Sigmoid colon (tissue), 7 donors: ENCODE measurements around the gene ADAM19. TPM values are rescaled to one million over a fixed set of nuclear protein-coding genes. Genes with fewer than 3 reads are reported as not detected.
"Not testable (repeated sequence)": the region's sequence is repeated elsewhere in the genome, so short reads cannot be mapped to it uniquely, and the experiment has no call there.

Experiments used
- DNase-seq: peaks from one replicate; pipeline ENCODE4 v3.0.0-alpha.2; 2019
- H3K27ac ChIP-seq, 4 donors: fragments of 200-600 bp; sonication (generic); one replicate each; pipeline ENCODE4 v1.5.1; 2016 to 2019; ENCODE audit warnings: mild to moderate bottlenecking in 1 of 4
- H3K27me3 ChIP-seq, 3 donors: fragments of 200-600 bp; sonication (generic); one replicate each; pipeline ENCODE4 v1.5.1; 2019; ENCODE audit warnings: mild to moderate bottlenecking in 1 of 3
- H3K36me3 ChIP-seq, 4 donors: fragments of 200-600 bp; sonication (generic); one replicate each; pipeline ENCODE4 v1.5.1; 2016 to 2019
- H3K4me1 ChIP-seq, 4 donors: fragments of 200-600 bp; sonication (generic); one replicate each; pipeline ENCODE4 v1.5.1; 2017 to 2019
- H3K4me3 ChIP-seq, 4 donors: fragments of 200-600 bp; sonication (generic); one replicate each; pipeline ENCODE4 v1.5.1; 2017 to 2019; ENCODE audit warnings: mild to moderate bottlenecking in 2 of 4, moderate library complexity in 1 of 4
- H3K9me3 ChIP-seq, 4 donors: fragments of 200-600 bp in 3 of 4; sonication (generic) in 3 of 4; one replicate each; pipeline versions ENCODE4 v1.5.1 to v1.6.1; 2013 to 2019
- CTCF ChIP-seq, 4 experiments: fragments of 450-650 bp in 3 of 4; fragments of 200-600 bp in 1 of 4; IDR thresholded peaks; one replicate each; pipeline ENCODE4 v1.5.1; 2016 to 2019; ENCODE audit warnings: antibody characterized with exemption in 4 of 4, mild to moderate bottlenecking in 3 of 4, moderate library complexity in 2 of 4
- EP300 ChIP-seq, 4 donors: sonication (generic); formaldehyde crosslinking; IDR thresholded peaks; one replicate each; pipeline ENCODE4 v1.6.1; 2017; ENCODE audit warnings: antibody characterized with exemption in 4 of 4
- POLR2A ChIP-seq, 2 donors: fragments of 450-650 bp; IDR thresholded peaks; one replicate each; pipeline ENCODE4 v1.6.1; 2016; ENCODE audit warnings: antibody characterized with exemption in 2 of 2, mild to moderate bottlenecking in 2 of 2, moderate library complexity in 2 of 2
- POLR2AphosphoS5 ChIP-seq, 4 donors: sonication (generic); formaldehyde crosslinking; IDR thresholded peaks; one replicate each; pipeline ENCODE4 v1.6.1; 2017; ENCODE audit warnings: antibody characterized with exemption in 4 of 4
- WGBS, 2 donors: extraction: QIAGEN DNeasy Blood & Tissue Kit; methylation state at CpG; one replicate each; pipeline ENCODE4 v1.1.7; 2013; 5-methylcytosine and 5-hydroxymethylcytosine counted together
- intact Hi-C: fragments of 100-400 bp; cut with DNase I; formaldehyde crosslinking; loops from one replicate; pipeline ENCODE4 v1.15.1; 2023
- polyA plus RNA-seq, 3 donors: library from polyadenylated mRNA; stranded (reverse); fragments of 200-250 nt; gene quantifications; one replicate each; pipeline ENCODE4 v1.2.3, GENCODE V29; 2013
- total RNA-seq, 4 donors: library from RNA; depleted of rRNA; stranded (reverse); fragments of >200 nt; gene quantifications; one replicate each; pipeline ENCODE4 v1.1.0, GENCODE V29; 2016
- donor health status: healthy with polysubstance abuse.
- donor health status: Bipolar disorder and iron deficiency.
- donor health status: healthy.

ADAM19 gene
- total and polyA plus RNA-seq, 7 donors: 1.2 to 53.2 (median 18.8) TPM

- DNase-seq: no peak
- H3K36me3 ChIP-seq: no peaks in the 10 kb centered on the region
- H3K27me3 ChIP-seq: no peaks in the 10 kb centered on the region
- TF ChIP-seq EP300 (IDR thresholded peaks at IDR 0.05) (no peak), POLR2AphosphoS5 (IDR thresholded peaks at IDR 0.05) (no peak), POLR2A (IDR thresholded peaks at IDR 0.05) (no peak), CTCF (IDR thresholded peaks at IDR 0.05) (no peak)
- H3K27ac ChIP-seq: no peak overlapping the region
- intact Hi-C loops: no loop called here
- no peak overlapping the region for H3K4me3 ChIP-seq
- H3K9me3 ChIP-seq: no peaks in the 10 kb centered on the region
- 88 to 94% methylated on average over 5 of the region's 5 CpGs for WGBS, 2 donors
- H3K4me1 ChIP-seq: peaks cover 0 to 46% (median 17%) of the 10 kb centered on the region in 4 donors
Observed at GRCh38 chr5:157445745-157446411, 129.7 kb downstream of the ADAM19 start.

- Histone ChIP-seq H3K4me1 (peaks cover 0 to 33% (median 8%) of the 10 kb centered on the region in 4 donors), H3K27me3 (no peaks in the 10 kb centered on the region), H3K36me3 (no peaks in the 10 kb centered on the region), H3K4me3 (no peak overlapping the region), H3K9me3 (no peaks in the 10 kb centered on the region), H3K27ac (no peak overlapping the region)
- intact Hi-C loops: no loop called here
- DNase-seq: no peak
- 46 to 69% methylated on average over 4 of the region's 4 CpGs for WGBS, 2 donors
- no peak for TF ChIP-seq EP300 (IDR thresholded peaks at IDR 0.05)
Observed at GRCh38 chr5:157444224-157444623, 131.4 kb downstream of the ADAM19 start.

- Histone ChIP-seq H3K27me3 (no peaks in the 10 kb centered on the region), H3K4me3 (no peak overlapping the region), H3K9me3 (no peaks in the 10 kb centered on the region), H3K4me1 (peaks cover 0 to 22% (median 1%) of the 10 kb centered on the region in 4 donors), H3K36me3 (no peaks in the 10 kb centered on the region), H3K27ac (no peak overlapping the region)
- TF ChIP-seq POLR2A (IDR thresholded peaks at IDR 0.05): no peak
- no peak for TF ChIP-seq CTCF (IDR thresholded peaks at IDR 0.05)
- TF ChIP-seq POLR2AphosphoS5 (IDR thresholded peaks at IDR 0.05): no peak
- no peak for TF ChIP-seq EP300 (IDR thresholded peaks at IDR 0.05)
- intact Hi-C loops: no loop called here
- 83 to 85% methylated on average over 7 of the region's 7 CpGs for WGBS, 2 donors
- no peak for DNase-seq
Observed at GRCh38 chr5:157443041-157443549, 132.5 kb downstream of the ADAM19 start.

GRCh38 chr5:157434096-157434495 lies 141.5 kb downstream of the ADAM19 start:
- Histone ChIP-seq H3K4me1 (no peaks in the 10 kb centered on the region), H3K27ac (no peak overlapping the region), H3K27me3 (no peaks in the 10 kb centered on the region), H3K36me3 (no peaks in the 10 kb centered on the region), H3K9me3 (no peaks in the 10 kb centered on the region), H3K4me3 (no peak overlapping the region)
- TF ChIP-seq POLR2AphosphoS5 (IDR thresholded peaks at IDR 0.05) (no peak), CTCF (IDR thresholded peaks at IDR 0.05) (no peak), POLR2A (IDR thresholded peaks at IDR 0.05) (no peak), EP300 (IDR thresholded peaks at IDR 0.05) (no peak)
- intact Hi-C loops: loop anchor here (5.0 kb wide), 3 partner anchors 42 to 308 kb away; partner anchors contain the start of gene LSM11
- no peak for DNase-seq
- 91 to 96% methylated on average over 4 of the region's 4 CpGs for WGBS, 2 donors

GRCh38 chr5:157431544-157432200 lies 143.9 kb downstream of the ADAM19 start:
- peak overlapping the region in 3 of 4 donors; percentile 7 to 41 (median 22) for H3K27ac ChIP-seq
- intact Hi-C loops: loop anchor here (2.0 to 5.0 kb wide), 6 partner anchors 39 to 311 kb away; partner anchors contain the start of gene LSM11
- WGBS, 2 donors: 25 to 43% methylated on average over 4 of the region's 4 CpGs

GRCh38 chr5:157429920-157430319 lies 145.7 kb downstream of the ADAM19 start:
- H3K9me3 ChIP-seq, H3K27ac ChIP-seq, H3K4me3 ChIP-seq, H3K36me3 ChIP-seq, H3K4me1 ChIP-seq, DNase-seq, H3K27me3 ChIP-seq: not testable (repeated sequence)
- intact Hi-C loops: loop anchor here (2.0 to 5.0 kb wide), 4 partner anchors 38 to 312 kb away; partner anchors contain the start of gene LSM11
- WGBS, 2 donors: 94 to 95% methylated on average over 5 of the region's 5 CpGs

More at GRCh38 chr5:157431544-157432200, 143.9 kb downstream of the ADAM19 start:
- no peak for TF ChIP-seq POLR2A (IDR thresholded peaks at IDR 0.05)
- TF ChIP-seq POLR2AphosphoS5 (IDR thresholded peaks at IDR 0.05): peak in 1 of 4 donors; percentile 35
- TF ChIP-seq EP300 (IDR thresholded peaks at IDR 0.05): no peak
- peak in 3 of 4 experiments; percentile 46 to 53 (median 52) for TF ChIP-seq CTCF (IDR thresholded peaks at IDR 0.05)
- Histone ChIP-seq H3K9me3 (no peaks in the 10 kb centered on the region), H3K36me3 (no peaks in the 10 kb centered on the region), H3K4me3 (no peak overlapping the region), H3K4me1 (no peaks in the 10 kb centered on the region), H3K27me3 (no peaks in the 10 kb centered on the region)
- DNase-seq: no peak
